ENCODE results near the gene CDH4.

Gene CDH4

DNA sequence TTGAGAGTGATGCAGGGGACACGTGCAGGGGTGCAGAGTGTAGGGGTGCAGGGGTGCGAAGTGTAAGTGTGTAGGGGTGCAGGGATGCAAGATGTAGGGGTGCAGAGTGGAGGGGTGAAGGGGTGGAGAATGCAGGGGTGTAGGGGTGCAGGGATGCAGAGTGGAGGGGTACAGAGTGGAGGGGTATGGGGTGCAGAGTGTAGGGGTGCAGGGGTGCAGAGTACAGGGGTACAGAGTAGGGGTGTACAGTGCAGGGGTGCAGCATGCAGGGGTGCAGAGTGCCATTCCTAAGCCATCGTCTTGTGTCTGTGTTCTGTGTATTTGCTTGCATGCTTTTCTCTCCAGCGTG lies 468.3 kb downstream of the CDH4 start:
- ChIA-PET POLR2A (ENCODE audit: low non-redundant PET) (no interaction called here), CTCF (no interaction called here)
- DNase-seq (ENCODE audit: low spot score), result no peak
- TF ChIP-seq, protein P1, sequence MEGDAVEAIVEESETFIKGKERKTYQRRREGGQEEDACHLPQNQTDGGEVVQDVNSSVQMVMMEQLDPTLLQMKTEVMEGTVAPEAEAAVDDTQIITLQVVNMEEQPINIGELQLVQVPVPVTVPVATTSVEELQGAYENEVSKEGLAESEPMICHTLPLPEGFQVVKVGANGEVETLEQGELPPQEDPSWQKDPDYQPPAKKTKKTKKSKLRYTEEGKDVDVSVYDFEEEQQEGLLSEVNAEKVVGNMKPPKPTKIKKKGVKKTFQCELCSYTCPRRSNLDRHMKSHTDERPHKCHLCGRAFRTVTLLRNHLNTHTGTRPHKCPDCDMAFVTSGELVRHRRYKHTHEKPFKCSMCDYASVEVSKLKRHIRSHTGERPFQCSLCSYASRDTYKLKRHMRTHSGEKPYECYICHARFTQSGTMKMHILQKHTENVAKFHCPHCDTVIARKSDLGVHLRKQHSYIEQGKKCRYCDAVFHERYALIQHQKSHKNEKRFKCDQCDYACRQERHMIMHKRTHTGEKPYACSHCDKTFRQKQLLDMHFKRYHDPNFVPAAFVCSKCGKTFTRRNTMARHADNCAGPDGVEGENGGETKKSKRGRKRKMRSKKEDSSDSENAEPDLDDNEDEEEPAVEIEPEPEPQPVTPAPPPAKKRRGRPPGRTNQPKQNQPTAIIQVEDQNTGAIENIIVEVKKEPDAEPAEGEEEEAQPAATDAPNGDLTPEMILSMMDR (conservative IDR thresholded peaks at IDR 0.05; ENCODE audit: low read depth), result no peak
- H3K27ac ChIP-seq, result no peak overlapping the region

DNA sequence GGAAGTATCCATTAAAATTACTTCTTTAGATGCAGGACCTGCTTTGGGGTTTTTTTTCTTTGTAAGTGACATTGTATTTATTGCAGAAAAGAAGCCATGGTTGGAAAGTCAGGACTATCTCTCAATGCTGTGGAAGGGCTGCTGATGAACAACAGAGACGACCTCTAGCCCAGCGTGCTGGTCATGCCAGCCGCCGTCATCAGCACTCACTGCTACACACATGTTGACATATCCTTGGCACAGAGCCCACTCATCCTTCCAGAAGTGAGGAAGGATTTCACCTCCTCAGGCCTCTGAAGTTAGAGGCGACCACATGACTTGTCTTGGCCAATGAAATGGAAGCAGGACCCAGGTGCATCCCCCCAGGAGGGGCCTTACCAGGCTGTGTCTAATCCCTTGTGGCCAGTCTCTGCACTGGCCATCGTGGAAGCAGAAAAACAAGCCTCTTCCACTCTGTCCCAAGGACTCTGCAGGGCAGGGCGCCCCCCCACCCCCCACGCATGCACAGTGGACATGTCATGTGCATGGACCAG lies 470.2 kb downstream of the CDH4 start:
- H3K27ac ChIP-seq, result no peak overlapping the region
- DNase-seq (ENCODE audit: low spot score), result no peak
- POLR2A ChIA-PET (ENCODE audit: low non-redundant PET), result no interaction called here
- TF ChIP-seq, protein P1 (conservative IDR thresholded peaks at IDR 0.05; ENCODE audit: low read depth), result no peak
- CTCF ChIA-PET, result no interaction called here

DNA sequence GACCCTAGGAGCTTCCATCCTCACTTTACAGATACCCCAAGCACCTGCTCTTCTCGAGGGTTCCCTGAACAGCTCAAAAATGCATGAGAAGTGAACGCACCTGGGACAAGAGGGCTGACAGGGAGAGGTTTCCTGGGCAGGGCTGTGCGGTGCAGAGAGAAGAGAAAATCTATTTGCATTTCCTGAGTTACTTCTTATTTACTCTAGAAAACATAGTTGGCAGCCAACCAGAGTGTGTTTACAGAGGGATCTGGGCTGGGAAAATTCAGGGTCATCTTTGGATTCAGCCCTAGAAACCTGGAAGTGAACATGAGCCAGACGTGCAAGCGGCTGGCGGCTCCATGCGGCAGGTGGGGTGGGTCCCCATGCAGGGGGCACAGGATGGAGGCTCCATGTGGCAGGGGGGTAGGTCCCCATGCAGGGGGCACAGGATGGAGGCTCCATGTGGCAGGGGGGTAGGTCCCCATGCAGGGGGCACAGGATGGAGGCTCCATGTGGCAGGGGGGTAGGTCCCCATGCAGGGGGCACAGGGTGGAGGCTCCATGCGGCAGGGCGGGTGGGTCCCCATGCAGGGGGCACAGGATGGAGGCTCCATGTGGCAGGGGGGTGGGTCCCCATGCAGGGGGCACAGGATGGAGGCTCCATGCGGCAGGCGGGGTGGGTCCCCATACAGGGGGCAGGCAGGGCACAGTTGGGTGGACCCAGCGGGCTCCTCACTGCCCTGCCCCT lies 471.6 kb downstream of the CDH4 start:
- CTCF ChIA-PET, result interaction anchor here (0.6 to 0.7 kb wide), 2 partner anchors 7 to 464 kb away, joined by 3 read pairs; no protein-coding TSS in a partner anchor
- no peak for DNase-seq (ENCODE audit: low spot score)
- POLR2A ChIA-PET (ENCODE audit: low non-redundant PET), result no interaction called here
- no peak overlapping the region for H3K27ac ChIP-seq
- TF ChIP-seq, protein P1 (conservative IDR thresholded peaks at IDR 0.05; ENCODE audit: low read depth), result no peak

DNA sequence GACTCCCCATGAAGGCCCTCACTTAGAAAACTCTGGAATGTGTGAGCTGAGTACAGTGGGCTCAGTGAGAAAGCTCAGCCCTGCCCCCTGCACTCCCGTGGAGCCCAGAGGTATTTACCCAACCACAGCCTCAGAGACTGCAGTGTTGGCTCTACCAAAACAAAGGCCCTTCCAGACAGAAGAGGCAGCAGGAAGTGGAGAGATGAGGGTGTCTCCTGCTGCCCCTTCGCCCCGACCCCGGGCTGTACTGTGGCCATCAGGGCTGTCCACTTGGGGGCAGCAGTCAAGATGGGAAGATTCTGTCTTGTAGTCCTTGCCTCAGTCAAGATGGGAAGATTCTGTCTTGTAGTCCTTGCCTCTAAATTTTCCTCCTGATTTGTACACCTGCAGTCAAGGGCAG lies 472.3 kb downstream of the CDH4 start:
- no peak for DNase-seq (ENCODE audit: low spot score)
- POLR2A ChIA-PET (ENCODE audit: low non-redundant PET), result no interaction called here

DNA sequence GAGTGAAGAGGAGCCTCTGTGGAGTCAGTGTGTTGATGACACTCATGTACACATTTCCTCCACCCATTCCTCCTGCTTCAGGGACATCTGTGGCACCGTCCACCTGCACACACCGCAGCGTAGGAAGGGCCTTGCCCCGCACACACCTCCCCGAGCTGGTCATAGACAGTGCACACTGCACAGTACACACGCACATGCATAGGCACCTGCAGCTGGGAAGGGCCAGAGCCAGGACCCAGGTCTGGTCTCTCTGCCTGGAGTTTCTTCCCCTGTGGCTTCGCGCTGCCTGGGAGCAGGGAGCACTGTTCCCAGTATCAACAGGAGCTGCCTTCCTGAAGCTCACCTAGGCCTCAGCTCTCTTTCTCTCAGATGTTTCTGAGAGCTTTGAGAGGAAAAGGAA lies 473.1 kb downstream of the CDH4 start:
- POLR2A ChIA-PET (ENCODE audit: low non-redundant PET), result no interaction called here
- DNase-seq (ENCODE audit: low spot score), result no peak
- H3K27ac ChIP-seq, result no peak overlapping the region
- TF ChIP-seq, protein P1 (conservative IDR thresholded peaks at IDR 0.05; ENCODE audit: low read depth), result no peak
- CTCF ChIA-PET, result no interaction called here

More for the DNA sequence above, 472.3 kb downstream of the CDH4 start:
- CTCF ChIA-PET, result interaction anchor here (0.6 to 0.7 kb wide), 2 partner anchors 8 to 464 kb away, joined by 3 read pairs; no protein-coding TSS in a partner anchor
- H3K27ac ChIP-seq, result no peak overlapping the region
- TF ChIP-seq, protein P1 (conservative IDR thresholded peaks at IDR 0.05; ENCODE audit: low read depth), result no peak; the same call in 1 of the 2 replicates

DNA sequence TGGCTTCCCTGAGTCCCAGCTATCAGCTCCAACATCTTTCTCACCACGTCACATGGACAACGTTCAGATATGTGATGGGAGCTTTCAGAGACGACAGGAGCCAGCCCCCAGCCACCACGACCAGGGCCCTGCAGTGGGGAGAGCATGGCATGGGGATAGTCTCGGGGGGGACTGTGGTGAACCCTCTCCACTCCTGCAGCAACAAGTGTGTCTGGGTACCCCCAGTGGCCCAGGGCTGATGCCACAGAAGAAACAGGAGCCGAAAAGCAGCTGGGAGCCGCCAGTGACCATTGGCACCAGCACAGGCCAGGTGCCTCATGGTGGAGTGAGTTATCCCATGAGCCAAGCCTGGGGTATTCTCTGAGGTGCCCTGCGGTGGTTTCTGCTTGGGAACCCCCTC lies 473.9 kb downstream of the CDH4 start:
- ChIA-PET POLR2A (ENCODE audit: low non-redundant PET) (no interaction called here), CTCF (no interaction called here)
- no peak for DNase-seq (ENCODE audit: low spot score)
- TF ChIP-seq, protein P1 (conservative IDR thresholded peaks at IDR 0.05; ENCODE audit: low read depth), result no peak
- no peak overlapping the region for H3K27ac ChIP-seq
